KMS-11 (cell line): Measurements from ENCODE around the gene AKAP13.

Experiments used
- H2AFZ ChIP-seq: fragments of 200-600 bp; sonication (generic); 2 replicates; pipeline ENCODE4 v1.6.1; 2016; ENCODE audit warnings: antibody characterized with exemption, mixed run types, low read depth
- H3K27ac ChIP-seq: fragments of 200-600 bp; sonication (generic); 2 replicates; pipeline ENCODE4 v1.6.1; 2016; ENCODE audit warnings: mild to moderate bottlenecking, mixed run types
- H3K27me3 ChIP-seq: fragments of 200-600 bp; sonication (generic); 2 replicates; pipeline ENCODE4 v1.6.1; 2017; ENCODE audit warnings: mild to moderate bottlenecking, low read depth, mixed run types, moderate library complexity; ENCODE audit not compliant: insufficient read depth
- H3K36me3 ChIP-seq: fragments of 200-600 bp; sonication (generic); 2 replicates; pipeline ENCODE4 v1.6.1; 2017; ENCODE audit warnings: mild to moderate bottlenecking, mixed run types; ENCODE audit not compliant: insufficient read depth
- H3K4me1 ChIP-seq: fragments of 200-600 bp; sonication (generic); 2 replicates; pipeline ENCODE4 v1.6.1; 2016; ENCODE audit warnings: mild to moderate bottlenecking, low read depth, mixed run types; ENCODE audit not compliant: poor library complexity, severe bottlenecking
- H3K4me2 ChIP-seq: fragments of 200-600 bp; sonication (generic); 2 replicates; pipeline ENCODE4 v1.7.0; 2016; ENCODE audit warnings: mild to moderate bottlenecking, mixed run types
- H3K4me3 ChIP-seq: fragments of 200-600 bp; sonication (generic); IDR thresholded peaks from 2 replicates; pipeline ENCODE4 v1.6.1; 2017; ENCODE audit warnings: low read depth, low read length, mixed read lengths; ENCODE audit not compliant: insufficient read depth
- H3K79me2 ChIP-seq: fragments of 200-600 bp; sonication (generic); 2 replicates; pipeline ENCODE4 v1.6.1; 2016; ENCODE audit warnings: low read depth, mixed run types; ENCODE audit not compliant: insufficient read depth
- H3K9ac ChIP-seq: fragments of 200-600 bp; sonication (generic); 2 replicates; pipeline ENCODE4 v1.6.1; 2016; ENCODE audit warnings: mild to moderate bottlenecking, mixed run types
- H4K20me1 ChIP-seq: fragments of 200-600 bp; sonication (generic); 2 replicates; pipeline ENCODE4 v1.6.1; 2016; ENCODE audit warnings: mild to moderate bottlenecking, mixed run types; ENCODE audit not compliant: insufficient read depth
- TF ChIP-seq, protein P1 (sequence below): fragments of 200-600 bp; sonication (generic); conservative IDR thresholded peaks from 2 replicates; pipeline ENCODE4 v1.6.1; 2017; ENCODE audit warnings: low read depth, mild to moderate bottlenecking, antibody characterized with exemption, low read length, moderate library complexity, mixed read lengths

AKAP13 gene

DNA sequence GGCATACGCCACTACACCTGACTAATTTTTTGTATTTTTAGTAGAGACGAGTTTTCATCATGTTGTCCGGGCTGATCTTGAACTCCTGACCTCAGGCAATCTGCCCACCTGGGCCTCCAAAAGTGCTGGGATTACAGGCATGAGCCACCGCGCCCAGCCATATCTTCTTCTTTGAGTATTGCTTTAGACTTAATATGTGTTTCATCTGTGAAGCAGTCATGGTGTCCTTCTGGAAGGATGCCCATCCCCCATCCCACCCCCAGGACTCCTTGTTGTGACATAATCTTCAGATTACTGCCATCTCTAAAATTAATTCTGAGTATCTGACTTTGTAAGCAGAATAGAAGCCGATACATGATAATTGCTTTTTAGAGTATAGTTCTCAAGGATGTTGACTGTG is 356.7 kb downstream of the AKAP13 start:
- TF ChIP-seq, protein P1, sequence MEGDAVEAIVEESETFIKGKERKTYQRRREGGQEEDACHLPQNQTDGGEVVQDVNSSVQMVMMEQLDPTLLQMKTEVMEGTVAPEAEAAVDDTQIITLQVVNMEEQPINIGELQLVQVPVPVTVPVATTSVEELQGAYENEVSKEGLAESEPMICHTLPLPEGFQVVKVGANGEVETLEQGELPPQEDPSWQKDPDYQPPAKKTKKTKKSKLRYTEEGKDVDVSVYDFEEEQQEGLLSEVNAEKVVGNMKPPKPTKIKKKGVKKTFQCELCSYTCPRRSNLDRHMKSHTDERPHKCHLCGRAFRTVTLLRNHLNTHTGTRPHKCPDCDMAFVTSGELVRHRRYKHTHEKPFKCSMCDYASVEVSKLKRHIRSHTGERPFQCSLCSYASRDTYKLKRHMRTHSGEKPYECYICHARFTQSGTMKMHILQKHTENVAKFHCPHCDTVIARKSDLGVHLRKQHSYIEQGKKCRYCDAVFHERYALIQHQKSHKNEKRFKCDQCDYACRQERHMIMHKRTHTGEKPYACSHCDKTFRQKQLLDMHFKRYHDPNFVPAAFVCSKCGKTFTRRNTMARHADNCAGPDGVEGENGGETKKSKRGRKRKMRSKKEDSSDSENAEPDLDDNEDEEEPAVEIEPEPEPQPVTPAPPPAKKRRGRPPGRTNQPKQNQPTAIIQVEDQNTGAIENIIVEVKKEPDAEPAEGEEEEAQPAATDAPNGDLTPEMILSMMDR: no peak
- Histone ChIP-seq H3K36me3 (no peaks in the 10 kb centered on the region), H2AFZ (no peak overlapping the region), H3K4me2 (no peak overlapping the region), H3K9ac (no peak overlapping the region), H3K4me1 (no peaks in the 10 kb centered on the region), H4K20me1 (no peaks in the 10 kb centered on the region), H3K79me2 (no peaks in the 10 kb centered on the region), H3K4me3 (no peak overlapping the region), H3K27ac (no peak overlapping the region), H3K27me3 (no peaks in the 10 kb centered on the region)

DNA sequence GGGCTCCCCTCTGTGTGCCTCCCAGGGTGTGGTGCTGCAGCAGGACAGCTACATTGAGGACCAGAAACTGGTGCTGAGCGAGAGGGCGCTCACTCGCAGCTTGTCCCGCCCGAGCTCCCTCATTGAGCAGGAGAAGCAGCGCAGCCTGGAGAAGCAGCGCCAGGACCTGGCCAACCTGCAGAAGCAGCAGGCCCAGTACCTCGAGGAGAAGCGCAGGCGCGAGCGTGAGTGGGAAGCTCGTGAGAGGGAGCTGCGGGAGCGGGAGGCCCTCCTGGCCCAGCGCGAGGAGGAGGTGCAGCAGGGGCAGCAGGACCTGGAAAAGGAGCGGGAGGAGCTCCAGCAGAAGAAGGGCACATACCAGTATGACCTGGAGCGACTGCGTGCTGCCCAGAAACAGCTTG is 360.6 kb downstream of the AKAP13 start:
- Histone ChIP-seq H3K79me2 (no peaks in the 10 kb centered on the region), H3K4me1 (no peaks in the 10 kb centered on the region), H3K27me3 (no peaks in the 10 kb centered on the region), H3K9ac (no peak overlapping the region), H3K4me2 (no peak overlapping the region), H2AFZ (no peak overlapping the region), H4K20me1 (no peaks in the 10 kb centered on the region), H3K4me3 (no peak overlapping the region), H3K36me3 (no peaks in the 10 kb centered on the region), H3K27ac (no peak overlapping the region)
- TF ChIP-seq, protein P1: no peak

DNA sequence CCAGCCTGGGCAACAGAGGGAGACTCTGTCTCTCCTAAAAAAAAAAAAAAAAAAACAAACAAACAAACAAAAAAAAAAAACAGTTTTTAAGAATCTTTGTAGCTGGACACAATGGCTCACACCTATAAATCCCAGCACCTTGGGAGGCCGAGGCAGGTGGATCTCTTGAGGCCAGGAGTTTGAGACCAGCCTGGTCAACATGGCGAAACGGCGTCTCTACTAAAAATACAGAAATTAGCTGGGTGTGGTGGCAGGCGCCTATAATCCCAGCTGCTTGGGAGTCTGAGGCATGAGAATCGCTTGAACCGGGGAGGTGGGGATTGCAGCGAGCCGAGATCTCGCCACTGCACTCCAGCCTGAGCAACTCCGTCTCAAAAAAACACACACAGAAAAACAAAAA is 361.3 kb downstream of the AKAP13 start:
- Histone ChIP-seq H3K4me2 (no peak overlapping the region), H3K9ac (no peak overlapping the region), H3K27me3 (no peaks in the 10 kb centered on the region), H3K36me3 (no peaks in the 10 kb centered on the region), H3K27ac (no peak overlapping the region), H3K4me1 (no peaks in the 10 kb centered on the region), H4K20me1 (no peaks in the 10 kb centered on the region), H2AFZ (no peak overlapping the region), H3K79me2 (no peaks in the 10 kb centered on the region), H3K4me3 (no peak overlapping the region)
- TF ChIP-seq, protein P1: no peak

DNA sequence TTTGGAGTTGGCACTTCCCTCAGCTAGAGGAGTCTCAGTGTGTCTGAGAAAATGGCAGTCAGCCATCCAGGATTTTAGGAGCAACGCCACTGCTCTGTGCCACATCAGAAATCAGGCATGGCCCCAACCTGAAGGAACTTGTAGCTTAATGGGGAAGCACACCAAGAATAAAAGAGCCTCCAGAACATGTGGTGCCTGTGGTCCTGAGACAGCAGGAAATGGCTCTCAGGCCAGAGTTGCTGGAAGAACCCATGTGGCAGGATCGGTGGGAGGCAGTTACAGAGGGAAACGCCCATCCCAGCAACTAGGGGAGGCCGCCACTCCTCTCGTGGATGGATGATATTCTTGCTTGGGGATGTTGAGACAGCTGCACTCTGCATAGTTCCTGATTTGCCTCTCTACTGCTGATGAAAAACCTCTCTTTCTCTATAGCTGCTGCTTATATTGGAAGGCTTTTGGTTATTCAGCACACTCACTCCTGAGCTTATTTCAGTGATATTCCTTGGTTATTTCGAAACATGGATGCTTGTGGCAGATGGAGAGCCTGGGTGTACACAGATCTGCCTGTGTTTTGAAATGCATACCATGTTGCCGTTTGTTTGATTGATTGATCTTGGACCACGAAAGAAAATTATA is 361.9 kb downstream of the AKAP13 start:
- TF ChIP-seq, protein P1: no peak
- Histone ChIP-seq H3K9ac (no peak overlapping the region), H3K4me2 (no peak overlapping the region), H4K20me1 (no peaks in the 10 kb centered on the region), H3K4me1 (no peaks in the 10 kb centered on the region), H3K27ac (no peak overlapping the region), H3K27me3 (no peaks in the 10 kb centered on the region), H3K79me2 (no peaks in the 10 kb centered on the region), H2AFZ (no peak overlapping the region), H3K36me3 (no peaks in the 10 kb centered on the region), H3K4me3 (no peak overlapping the region)
